GM19324 (cell line): ENCODE results near the gene OR2V2.
"Not testable (repeated sequence)": the region's sequence is repeated elsewhere in the genome, so short reads cannot be mapped to it uniquely, and the experiment has no call there.

Experiments
- ATAC-seq: cut with Tn5 transposase; IDR thresholded peaks from one replicate; pipeline ENCODE4 v1.9.1; 2021; ENCODE audit warnings: mild to moderate bottlenecking, moderate library complexity; ENCODE audit not compliant: unreplicated experiment, low FRiP score

Gene OR2V2

DNA sequence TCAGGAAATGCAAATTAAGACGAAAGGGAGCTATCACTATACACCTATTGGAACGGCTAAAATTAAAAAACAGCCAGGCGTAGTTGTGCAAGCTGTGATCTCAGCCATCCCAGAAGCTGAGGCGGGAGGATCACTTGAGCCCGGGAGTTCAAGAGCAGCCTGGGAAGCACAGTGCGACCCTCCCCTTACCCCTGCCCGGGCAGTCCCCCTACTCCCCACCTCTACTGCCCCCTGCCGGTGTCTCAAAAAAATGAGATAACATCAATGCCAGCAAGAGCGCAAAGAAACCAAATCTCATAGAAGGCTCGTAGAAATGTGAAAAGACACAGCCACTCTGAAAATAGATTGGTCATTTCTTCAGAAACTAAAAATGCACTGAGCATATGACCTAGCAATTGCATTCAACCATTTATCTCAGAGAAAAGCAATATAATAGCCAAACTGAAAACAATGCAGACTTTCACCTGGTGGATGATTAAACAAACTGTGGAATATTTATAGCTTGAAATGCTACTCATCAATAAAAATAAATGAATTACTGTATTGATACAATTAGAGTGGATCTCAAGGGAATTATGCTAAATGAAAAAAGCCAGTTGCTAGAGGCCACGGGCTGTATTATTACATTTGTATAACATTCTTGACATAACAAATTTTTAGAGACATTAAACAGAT, 20.6 kb downstream of the OR2V2 start:
- no peak for ATAC-seq

DNA sequence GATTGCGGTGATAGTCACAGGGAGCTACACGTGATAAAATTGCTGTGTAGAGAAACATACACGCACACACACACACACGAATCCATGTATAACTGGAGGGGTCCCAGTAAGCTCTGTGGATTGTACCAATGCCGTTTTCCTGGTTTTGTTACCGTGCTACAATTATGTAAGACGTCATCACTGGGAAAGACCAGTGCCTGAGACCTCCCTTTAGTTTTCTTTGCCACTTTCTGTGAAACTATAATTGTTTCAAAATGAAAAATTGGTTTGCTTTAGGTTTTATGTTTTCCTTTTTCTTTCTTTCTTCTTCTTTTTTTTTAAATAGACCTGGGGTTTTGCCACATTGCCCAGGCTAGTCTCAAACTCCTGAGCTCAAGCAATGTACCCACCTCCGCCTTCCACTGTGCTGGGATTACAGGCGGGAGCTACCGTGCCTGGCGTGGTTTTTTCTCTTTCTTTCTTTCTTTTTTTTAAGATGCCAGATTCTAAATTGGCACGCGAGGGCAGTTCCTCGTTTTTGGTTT, 21.3 kb downstream of the OR2V2 start:
- no peak for ATAC-seq

DNA sequence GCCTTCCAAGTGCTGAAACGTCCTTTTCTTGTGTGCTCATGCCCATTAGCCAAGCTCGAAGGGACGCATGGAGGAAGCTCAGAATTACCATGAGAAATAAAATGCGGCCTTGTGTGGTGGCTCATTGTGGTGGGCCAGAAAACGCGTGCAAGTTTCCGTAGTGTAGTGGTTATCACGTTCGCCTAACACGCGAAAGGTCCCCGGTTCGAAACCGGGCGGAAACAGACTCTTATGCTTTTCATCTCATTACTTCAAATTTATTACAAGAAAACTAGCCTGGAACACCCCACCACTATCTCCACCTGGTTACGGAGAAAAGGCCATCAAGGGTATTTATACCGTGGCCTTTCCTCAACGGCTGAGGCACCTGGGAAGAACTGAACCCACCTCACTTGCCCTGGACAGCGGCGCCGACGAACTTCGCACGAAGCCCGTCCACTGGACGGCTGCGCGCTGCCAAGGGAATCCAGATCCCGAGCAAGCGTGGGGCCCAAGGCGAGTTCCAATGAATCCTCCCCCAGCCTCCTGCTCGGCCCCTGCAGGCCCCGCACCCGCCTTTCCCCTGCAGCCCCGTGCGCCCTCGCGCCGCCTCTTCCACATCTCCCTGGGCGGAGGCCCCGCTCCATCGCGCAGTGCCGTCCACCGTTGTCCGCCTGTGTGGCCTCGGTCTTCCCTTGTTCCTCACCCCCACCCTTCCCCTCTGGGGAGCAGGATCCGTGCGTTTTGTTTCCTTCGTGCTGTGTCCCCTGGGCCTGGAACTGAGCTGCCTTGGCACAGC, 22.3 kb downstream of the OR2V2 start:
- not testable (repeated sequence) for ATAC-seq

DNA sequence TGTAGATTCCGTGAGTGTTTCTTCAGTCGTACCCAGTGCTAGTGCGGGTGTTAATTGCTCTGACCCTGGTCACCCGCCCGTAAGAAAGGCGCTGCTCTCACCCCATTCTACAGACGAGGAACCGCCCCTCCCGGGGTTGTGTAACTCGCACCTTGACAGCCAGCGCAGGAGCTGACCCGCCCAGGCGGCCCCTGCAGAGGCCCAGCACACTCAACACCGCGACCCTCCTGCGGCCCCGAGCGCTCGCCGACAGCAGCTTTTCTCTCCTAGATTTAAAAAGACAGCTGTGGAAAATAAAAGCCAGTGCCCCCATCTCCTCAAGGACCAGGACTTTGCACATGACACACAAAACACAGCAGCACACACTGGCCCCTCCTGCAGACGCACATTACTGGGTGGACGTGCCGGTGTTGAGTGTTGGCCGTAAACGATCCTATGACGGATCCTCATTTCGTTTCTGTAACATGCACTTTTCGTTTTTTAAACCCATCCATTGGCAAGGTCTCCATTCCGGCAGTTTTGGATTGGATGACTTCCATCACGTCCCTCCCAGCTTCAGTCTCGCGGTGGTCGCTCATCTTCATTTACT, 22.9 kb downstream of the OR2V2 start:
- no peak for ATAC-seq

GRCh38 chr5:181170996-181171395, 23.6 kb downstream of the OR2V2 start:
- ATAC-seq: no peak

- ATAC-seq: no peak
Measured at GRCh38 chr5:181171782-181172181, 24.4 kb downstream of the OR2V2 start.

DNA sequence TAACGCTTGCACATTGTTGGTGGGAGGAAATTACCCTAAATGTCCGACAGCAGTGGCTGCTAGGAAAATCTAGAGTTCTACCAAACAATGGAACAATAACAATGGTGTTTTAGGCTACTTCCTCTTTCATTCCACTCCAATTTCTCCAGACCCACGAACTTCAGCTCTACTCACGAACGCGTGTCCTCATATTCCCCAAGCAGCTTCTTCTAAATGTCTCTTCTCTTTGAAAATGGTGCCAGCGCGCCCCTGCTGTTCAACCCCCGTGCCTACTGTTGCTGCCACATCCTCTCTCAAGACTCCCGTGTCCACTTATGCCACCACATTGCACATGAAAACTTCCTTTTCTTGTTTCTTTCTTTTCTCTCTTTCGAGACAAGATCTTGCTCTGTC, 25.6 kb downstream of the OR2V2 start:
- ATAC-seq: no peak

DNA sequence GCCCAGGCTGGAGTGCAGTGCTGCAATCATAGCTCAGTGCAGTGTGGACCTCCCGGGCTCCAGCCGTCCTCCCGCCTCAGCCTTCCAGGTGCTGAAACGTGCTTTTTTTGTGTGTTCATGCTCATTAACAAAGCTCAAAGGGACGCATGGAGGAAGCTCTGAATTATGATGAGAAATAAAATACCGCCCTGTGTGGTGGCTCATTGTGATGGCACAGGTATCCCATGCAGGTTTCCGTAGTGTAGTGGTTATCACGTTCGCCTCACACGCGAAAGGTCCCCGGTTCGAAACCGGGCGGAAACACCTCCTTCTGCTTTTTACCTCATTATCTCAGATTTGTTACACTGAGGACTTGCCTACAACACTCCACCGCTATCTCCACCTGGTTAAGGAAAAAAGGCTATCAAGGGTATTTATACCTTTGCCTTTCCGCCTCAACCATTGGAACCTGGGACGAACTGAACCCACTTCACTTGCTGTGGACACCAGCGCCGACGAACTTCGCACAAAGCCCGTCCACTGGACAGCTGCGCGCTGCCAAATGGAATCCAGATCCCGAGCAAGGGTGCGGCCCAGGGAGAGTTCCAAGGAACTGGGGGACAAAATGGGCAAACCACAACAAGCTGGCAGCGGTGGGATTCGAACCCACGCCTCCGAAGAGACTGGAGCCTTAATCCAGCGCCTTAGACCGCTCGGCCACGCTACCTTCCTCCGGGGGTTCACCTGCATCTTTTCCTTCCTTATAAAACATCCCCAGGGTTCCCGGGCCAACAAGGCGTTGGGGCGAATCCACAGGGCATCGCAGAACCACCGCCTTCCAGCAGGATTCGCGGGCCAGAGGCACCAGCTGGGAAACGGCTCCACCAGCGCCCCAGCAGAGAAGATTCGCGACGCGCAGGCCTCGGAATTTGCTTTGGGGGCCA, 26.3 kb downstream of the OR2V2 start:
- no peak for ATAC-seq

GRCh38 chr5:181176254-181176952, 29.0 kb downstream of the OR2V2 start:
- ATAC-seq: no peak

DNA sequence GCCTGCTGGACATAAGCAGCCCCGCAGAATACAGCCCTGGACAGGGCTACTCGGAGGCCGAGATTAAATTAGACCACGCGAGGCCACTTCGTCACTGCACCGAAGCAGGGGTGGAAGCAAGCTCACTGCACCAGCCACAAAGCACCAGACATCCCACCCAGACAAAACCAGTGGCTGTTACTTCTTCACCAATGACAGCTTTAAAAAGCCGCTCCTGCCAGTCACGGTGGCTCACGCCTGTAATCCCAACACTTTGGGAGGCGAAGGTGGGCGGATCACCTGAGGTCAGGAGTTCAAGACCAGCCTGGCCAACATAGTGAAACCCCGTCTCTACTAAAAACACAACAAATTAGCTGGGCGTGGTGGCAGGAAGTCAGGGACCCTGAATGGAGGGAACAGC, 30.2 kb downstream of the OR2V2 start:
- not testable (repeated sequence) for ATAC-seq

GRCh38 chr5:181181650-181182565, 34.5 kb downstream of the OR2V2 start:
- ATAC-seq: peak; percentile 65

DNA sequence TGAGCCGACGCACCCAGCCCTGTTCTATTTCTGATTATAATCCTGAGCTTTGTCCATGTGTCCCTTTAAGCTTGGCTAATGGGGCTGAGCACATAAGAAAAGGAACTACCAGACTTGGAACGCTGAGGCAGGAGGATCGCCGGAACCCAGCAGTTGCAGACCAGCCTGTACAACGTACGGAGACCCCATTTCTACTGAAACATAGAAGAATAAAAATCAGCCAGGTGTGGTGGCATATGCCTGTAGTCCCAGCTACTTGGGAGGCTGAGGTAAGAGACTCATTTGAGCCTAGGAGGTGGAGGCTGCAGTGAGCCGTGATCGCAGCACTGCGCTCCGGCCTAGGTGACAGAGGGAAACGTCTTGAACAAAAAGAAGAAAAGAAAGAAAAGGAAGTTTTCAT, 35.3 kb downstream of the OR2V2 start:
- no peak for ATAC-seq

GRCh38 chr5:181184845-181185216, 37.4 kb downstream of the OR2V2 start:
- no peak for ATAC-seq

GRCh38 chr5:181185560-181185959, 38.2 kb downstream of the OR2V2 start:
- ATAC-seq: no peak

DNA sequence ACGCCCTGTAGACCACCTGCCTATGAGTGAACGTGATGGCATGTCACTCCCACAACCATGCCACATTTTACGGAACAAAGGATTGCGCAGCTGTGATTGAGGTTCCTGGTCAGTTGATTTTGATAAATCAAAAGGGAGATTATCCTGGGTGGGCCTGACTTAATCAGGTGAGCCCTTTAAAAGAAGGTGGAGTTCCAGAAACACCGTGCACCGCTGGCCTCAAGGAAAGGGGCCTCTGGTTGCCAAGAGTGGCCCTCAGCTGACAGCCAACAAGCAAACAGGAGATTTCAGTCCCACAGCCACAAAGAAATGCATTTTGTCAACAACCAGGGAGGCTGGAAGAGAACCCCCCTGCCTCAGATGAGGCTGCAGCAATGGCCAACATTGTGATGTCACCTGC, 38.6 kb downstream of the OR2V2 start:
- no peak for ATAC-seq

- no peak for ATAC-seq
Measured at GRCh38 chr5:181186986-181187499, 39.7 kb downstream of the OR2V2 start.

DNA sequence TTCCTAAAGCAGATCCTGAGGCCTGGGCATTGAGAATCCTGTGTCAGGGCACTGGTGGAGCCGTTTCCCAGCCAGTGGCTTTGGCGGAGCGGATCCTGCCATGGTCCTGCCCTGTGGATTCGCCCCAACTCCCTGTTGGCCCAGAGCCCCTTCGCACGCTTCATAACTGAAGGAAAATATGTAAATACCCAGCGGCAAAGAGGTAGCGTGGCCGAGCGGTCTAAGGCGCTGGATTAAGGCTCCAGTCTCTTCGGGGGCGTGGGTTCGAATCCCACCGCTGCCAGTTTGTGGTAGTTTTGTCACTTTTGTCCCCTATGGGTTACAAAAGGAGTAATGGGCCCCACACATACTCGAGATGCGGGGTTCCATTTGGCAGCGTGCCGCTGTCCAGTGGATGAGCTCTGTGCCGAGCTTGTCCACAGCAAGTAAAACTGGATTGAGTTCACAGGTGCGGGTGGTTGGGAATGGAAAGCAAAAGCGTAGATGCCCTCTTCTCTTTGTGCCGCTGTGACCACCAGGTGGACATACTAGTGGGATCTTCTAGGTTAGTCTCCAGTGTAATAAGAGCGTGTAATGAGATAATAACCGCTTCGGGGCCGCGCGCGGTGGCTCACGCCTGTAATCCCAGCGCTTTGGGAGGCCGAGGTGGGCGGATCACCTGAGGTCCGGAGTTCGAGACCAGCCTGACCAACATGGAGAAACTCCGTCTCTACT, 40.3 kb downstream of the OR2V2 start:
- no peak for ATAC-seq
